PC-3 (cell line): Measurements from ENCODE around the gene RCOR2. TPM values are rescaled to one million over a fixed set of nuclear protein-coding genes. Genes with fewer than 3 reads are reported as not detected.
A peak's percentile ranks its signal among the peaks of the same experiment; 100 is the strongest.

Experiments used
- ATAC-seq: fragments of 200-7000 bp; cut with Tn5 transposase; 2 replicates; pipeline ENCODE4 v1.9.1; 2020; ENCODE audit warnings: mild to moderate bottlenecking, moderate library complexity
- BruUV-seq: library from RNA; stranded (reverse); fragments of 400-500 nt; replicated peaks from 2 replicates; lab custom pipeline; 2021; lab: Mats Ljungman, UMichigan
- CTCF ChIA-PET: fragments of 300-600 bp; sonication (Branson Sonifier 250); formaldehyde crosslinking; loops from one replicate; lab custom pipeline; 2022; ENCODE audit warnings: antibody characterized with exemption; lab: Charles Lee
- POLR2A ChIA-PET: fragments of 300-600 bp; sonication (Branson Sonifier 250); formaldehyde crosslinking; loops from one replicate; lab custom pipeline; 2022; ENCODE audit warnings: antibody characterized with exemption; ENCODE audit not compliant: unreplicated experiment; lab: Charles Lee
- DNase-seq: peaks from one replicate; pipeline ENCODE4 v3.0.0-alpha.2; 2015
- H2AFZ ChIP-seq: fragments of 300-600 bp; sonication (generic); 2 replicates; pipeline ENCODE4 v1.6.0; 2016; ENCODE audit warnings: antibody characterized with exemption, low read length
- H3F3A ChIP-seq: fragments of 300-600 bp; sonication (generic); one replicate; pipeline ENCODE4 v1.6.0; 2017; ENCODE audit warnings: antibody characterized with exemption, low read length, control low read depth, mild to moderate bottlenecking; ENCODE audit not compliant: unreplicated experiment
- H3K27ac ChIP-seq: fragments of 300-600 bp; sonication (generic); 2 replicates; pipeline ENCODE4 v1.5.1; 2016; ENCODE audit warnings: mild to moderate bottlenecking, low read length
- H3K27me3 ChIP-seq: fragments of 300-600 bp; sonication (generic); 2 replicates; pipeline ENCODE4 v1.6.1; 2016; ENCODE audit warnings: low read length, mixed read lengths
- H3K36me3 ChIP-seq: fragments of 300-600 bp; sonication (generic); 2 replicates; pipeline ENCODE4 v1.6.1; 2016; ENCODE audit warnings: low read depth, mixed run types, low read length, mixed read lengths
- H3K4me1 ChIP-seq: fragments of 300-600 bp; sonication (generic); 2 replicates; pipeline ENCODE4 v1.5.1; 2016; ENCODE audit warnings: low read length; ENCODE audit not compliant: insufficient read depth
- H3K4me2 ChIP-seq: fragments of 300-600 bp; sonication (generic); 2 replicates; pipeline ENCODE4 v1.6.0; 2016; ENCODE audit warnings: low read length
- H3K4me3 ChIP-seq: fragments of 300-600 bp; sonication (generic); 2 replicates; pipeline ENCODE4 v1.5.1; 2016; ENCODE audit warnings: mild to moderate bottlenecking, low read length, mixed read lengths
- H3K79me2 ChIP-seq: fragments of 300-600 bp; sonication (generic); 2 replicates; pipeline ENCODE4 v1.6.1; 2017; ENCODE audit warnings: low read length, mixed read lengths
- H3K9ac ChIP-seq: fragments of 300-600 bp; sonication (generic); 2 replicates; pipeline ENCODE4 v1.6.0; 2016; ENCODE audit warnings: mild to moderate bottlenecking, low read length
- H3K9me2 ChIP-seq: fragments of 300-600 bp; sonication (generic); replicated peaks from 2 replicates; pipeline ENCODE4 v1.6.1; 2016; ENCODE audit warnings: mixed run types, low read length, mixed read lengths
- H3K9me3 ChIP-seq: fragments of 300-600 bp; sonication (generic); 2 replicates; pipeline ENCODE4 v1.6.1; 2016; ENCODE audit warnings: low read length, mixed read lengths
- H4K20me1 ChIP-seq: fragments of 300-600 bp; sonication (generic); 2 replicates; pipeline ENCODE4 v1.6.1; 2016; ENCODE audit warnings: low read length, mixed read lengths
- CTCF ChIP-seq: fragments of 300-600 bp; sonication (generic); conservative IDR thresholded peaks from 2 replicates; pipeline ENCODE4 v1.5.1; 2017; ENCODE audit warnings: antibody characterized with exemption, low read depth, mild to moderate bottlenecking, low read length
- EZH2 ChIP-seq: fragments of 300-600 bp; sonication (generic); IDR thresholded peaks from one replicate; pipeline ENCODE4 v1.6.1; 2017; ENCODE audit warnings: antibody characterized with exemption, mild to moderate bottlenecking, low read length; ENCODE audit not compliant: unreplicated experiment
- EZH2phosphoT487 ChIP-seq: fragments of 300-600 bp; sonication (generic); IDR thresholded peaks from 2 replicates; pipeline ENCODE4 v1.6.1; 2018; ENCODE audit warnings: mild to moderate bottlenecking, antibody characterized with exemption, low read length, borderline replicate concordance
- intact Hi-C: fragments of 100-400 bp; cut with micrococcal nuclease; formaldehyde crosslinking; loops from 2 replicates; pipeline ENCODE4 v1.9.0; 2023
- total RNA-seq: library from RNA; depleted of rRNA; stranded (reverse); fragments of >200 nt; gene quantifications from 2 replicates; pipeline ENCODE4 v1.2.3, GENCODE V29; 2014

Gene RCOR2
- total RNA-seq, 1 experiment from 2014 or later = 1.4 TPM

GRCh38 chr11:63918507-63919191 is 1.7 kb upstream of the RCOR2 start:
- no peak overlapping the region for H3K9ac ChIP-seq
- no peaks in the 10 kb centered on the region for H3K9me3 ChIP-seq
- ATAC-seq (no peak), DNase-seq (no peak)
- H3K4me1 ChIP-seq = peaks cover 15% of the 10 kb centered on the region
- H3K4me2 ChIP-seq = no peak overlapping the region
- no peaks in the 10 kb centered on the region; the same call in 1 of the 2 replicates for H3K27me3 ChIP-seq
- H3K4me3 ChIP-seq = no peak overlapping the region
- H3K9me2 ChIP-seq = no peaks in the 10 kb centered on the region
- intact Hi-C loops = no loop called here
- no peak overlapping the region for H3K27ac ChIP-seq
- H3K36me3 ChIP-seq = no peaks in the 10 kb centered on the region
- ChIA-PET POLR2A (no interaction called here), CTCF (no interaction called here)
- H3F3A ChIP-seq = no peaks in the 10 kb centered on the region
- TF ChIP-seq EZH2phosphoT487 (no peak), EZH2 (no peak), CTCF (no peak)
- no peaks in the 10 kb centered on the region for H4K20me1 ChIP-seq
- no peaks in the 10 kb centered on the region for H3K79me2 ChIP-seq
- H2AFZ ChIP-seq = peak overlapping the region; percentile 71; the same call in 1 of the 2 replicates
- no TSS peak for BruUV-seq

- intact Hi-C loops = no loop called here
- Histone ChIP-seq H3K9me2 (no peaks in the 10 kb centered on the region), H3K4me1 (peaks cover 15% of the 10 kb centered on the region), H3K4me3 (peak overlapping the region; percentile 64), H3K36me3 (no peaks in the 10 kb centered on the region), H2AFZ (peak overlapping the region; percentile 71), H4K20me1 (no peaks in the 10 kb centered on the region), H3K9me3 (no peaks in the 10 kb centered on the region), H3K9ac (no peak overlapping the region), H3K27me3 (no peaks in the 10 kb centered on the region; the same call in 1 of the 2 replicates), H3K27ac (no peak overlapping the region), H3K79me2 (no peaks in the 10 kb centered on the region), H3F3A (no peaks in the 10 kb centered on the region), H3K4me2 (peak overlapping the region; percentile 91)
- peak; percentile 21 for DNase-seq
- peak; percentile 5; the same call in 1 of the 2 replicates for ATAC-seq
- TF ChIP-seq EZH2phosphoT487 (no peak), EZH2 (no peak), CTCF (no peak)
- CTCF ChIA-PET = interaction anchor here (0.7 to 1.4 kb wide), 3 partner anchors 16 to 80 kb away, joined by 3 to 8 read pairs (median 5); no protein-coding TSS in a partner anchor
- no TSS peak for BruUV-seq
- POLR2A ChIA-PET = no interaction called here
These were observed 935 bp upstream of the RCOR2 start for GRCh38 chr11:63917692-63918506.
